Measurements from ENCODE around the gene SLC9A5. TPM values are rescaled to one million over a fixed set of nuclear protein-coding genes. Genes with fewer than 3 reads are reported as not detected.

Gene SLC9A5
- total RNA-seq, 1 experiment from 2014 or later, result 1.1 TPM

GRCh38 chr16:67227567-67227921, 21.2 kb upstream of the SLC9A5 start:
- intact Hi-C loops (cut with micrococcal nuclease), result no loop called here

GRCh38 chr16:67228034-67228785, 20.6 kb upstream of the SLC9A5 start:
- intact Hi-C loops (cut with micrococcal nuclease), result no loop called here
- Histone ChIP-seq H3K4me2 (ENCODE audit: low read length) (peak overlapping the region; percentile 84), H3K79me2 (ENCODE audit: low read length) (peaks cover 19% of the 10 kb centered on the region), H2AFZ (ENCODE audit: low read length) (no peak overlapping the region), H3K36me3 (ENCODE audit: low read depth, low read length) (peaks cover 18% of the 10 kb centered on the region; the same call in 1 of the 2 replicates), H3K27me3 (ENCODE audit: low read length) (no peaks in the 10 kb centered on the region), H3K4me1 (ENCODE audit: insufficient read depth, low read length) (peaks cover 12% of the 10 kb centered on the region; the same call in 1 of the 2 replicates), H4K20me1 (ENCODE audit: low read length) (no peaks in the 10 kb centered on the region), H3K9me2 (replicated peaks; ENCODE audit: low read length) (no peaks in the 10 kb centered on the region), H3K27ac (ENCODE audit: low read length) (no peak overlapping the region), H3K9me3 (ENCODE audit: low read length) (no peaks in the 10 kb centered on the region), H3K9ac (ENCODE audit: low read length) (no peak overlapping the region), H3F3A (ENCODE audit: low read length, unreplicated experiment) (no peaks in the 10 kb centered on the region), H3K4me3 (ENCODE audit: low read length) (peak overlapping the region; percentile 100)
- BruUV-seq (replicated peaks), result no TSS peak
- CTCF ChIA-PET, result interaction anchor here (1.7 kb wide), 1 partner anchor 16 kb away, joined by 5 read pairs; no protein-coding TSS in a partner anchor
- POLR2A ChIA-PET (ENCODE audit: unreplicated experiment), result no interaction called here
- TF ChIP-seq EZH2phosphoT487 (IDR thresholded peaks at IDR 0.05; ENCODE audit: borderline replicate concordance, low read length) (no peak), CTCF (conservative IDR thresholded peaks at IDR 0.05; ENCODE audit: low read depth, low read length) (no peak), EZH2 (IDR thresholded peaks at IDR 0.05; ENCODE audit: low read length, unreplicated experiment) (no peak)
- no peak for DNase-seq
- no peak for ATAC-seq

More at GRCh38 chr16:67227567-67227921, 21.2 kb upstream of the SLC9A5 start:
- Histone ChIP-seq H3K4me3 (ENCODE audit: low read length) (peak overlapping the region; percentile 100), H4K20me1 (ENCODE audit: low read length) (no peaks in the 10 kb centered on the region), H2AFZ (ENCODE audit: low read length) (peak overlapping the region; percentile 88; the same call in 1 of the 2 replicates), H3K79me2 (ENCODE audit: low read length) (peaks cover 19% of the 10 kb centered on the region), H3K9me2 (replicated peaks; ENCODE audit: low read length) (no peaks in the 10 kb centered on the region), H3K4me2 (ENCODE audit: low read length) (peak overlapping the region; percentile 84), H3K9me3 (ENCODE audit: low read length) (no peaks in the 10 kb centered on the region), H3K27ac (ENCODE audit: low read length) (peak overlapping the region; percentile 58; the same call in 1 of the 2 replicates), H3K27me3 (ENCODE audit: low read length) (no peaks in the 10 kb centered on the region), H3K4me1 (ENCODE audit: insufficient read depth, low read length) (peaks cover 12% of the 10 kb centered on the region; the same call in 1 of the 2 replicates), H3F3A (ENCODE audit: low read length, unreplicated experiment) (no peaks in the 10 kb centered on the region), H3K36me3 (ENCODE audit: low read depth, low read length) (peaks cover 18% of the 10 kb centered on the region; the same call in 1 of the 2 replicates), H3K9ac (ENCODE audit: low read length) (peak overlapping the region; percentile 94)
- ATAC-seq (no peak), DNase-seq (no peak)
- ChIA-PET CTCF (interaction anchor here (1.3 to 1.7 kb wide), 2 partner anchors 17 to 29 kb away, joined by 5 to 9 read pairs; partner anchors contain the start of gene ELMO3), POLR2A (ENCODE audit: unreplicated experiment) (interaction anchor here (0.6 kb wide), 1 partner anchor 20 kb away, joined by 3 read pairs; no protein-coding TSS in a partner anchor)
- no peak for TF ChIP-seq EZH2phosphoT487 (IDR thresholded peaks at IDR 0.05; ENCODE audit: borderline replicate concordance, low read length)
- TF ChIP-seq CTCF (conservative IDR thresholded peaks at IDR 0.05; ENCODE audit: low read depth, low read length), result no peak
- TF ChIP-seq EZH2 (IDR thresholded peaks at IDR 0.05; ENCODE audit: low read length, unreplicated experiment), result no peak
- BruUV-seq (replicated peaks), result no TSS peak

- H3K4me1 ChIP-seq (ENCODE audit: insufficient read depth, low read length), result peaks cover 12% of the 10 kb centered on the region; the same call in 1 of the 2 replicates
- H3K27ac ChIP-seq (ENCODE audit: low read length), result no peak overlapping the region
- H3K9ac ChIP-seq (ENCODE audit: low read length), result no peak overlapping the region
- no peaks in the 10 kb centered on the region for H3K27me3 ChIP-seq (ENCODE audit: low read length)
- BruUV-seq (replicated peaks), result no TSS peak
- H3K9me2 ChIP-seq (replicated peaks; ENCODE audit: low read length), result no peaks in the 10 kb centered on the region
- no peaks in the 10 kb centered on the region for H3K9me3 ChIP-seq (ENCODE audit: low read length)
- no peaks in the 10 kb centered on the region for H3F3A ChIP-seq (ENCODE audit: low read length, unreplicated experiment)
- no peak overlapping the region for H2AFZ ChIP-seq (ENCODE audit: low read length)
- ChIA-PET CTCF (no interaction called here), POLR2A (ENCODE audit: unreplicated experiment) (no interaction called here)
- intact Hi-C loops (cut with micrococcal nuclease), result no loop called here
- H3K4me3 ChIP-seq (ENCODE audit: low read length), result no peak overlapping the region
- ATAC-seq, result no peak
- peaks cover 18% of the 10 kb centered on the region; the same call in 1 of the 2 replicates for H3K36me3 ChIP-seq (ENCODE audit: low read depth, low read length)
- TF ChIP-seq CTCF (conservative IDR thresholded peaks at IDR 0.05; ENCODE audit: low read depth, low read length), result no peak
- TF ChIP-seq EZH2 (IDR thresholded peaks at IDR 0.05; ENCODE audit: low read length, unreplicated experiment), result no peak
- no peak for TF ChIP-seq EZH2phosphoT487 (IDR thresholded peaks at IDR 0.05; ENCODE audit: borderline replicate concordance, low read length)
- no peak overlapping the region for H3K4me2 ChIP-seq (ENCODE audit: low read length)
- H3K79me2 ChIP-seq (ENCODE audit: low read length), result peaks cover 19% of the 10 kb centered on the region
- no peak for DNase-seq
- H4K20me1 ChIP-seq (ENCODE audit: low read length), result no peaks in the 10 kb centered on the region
Measured at GRCh38 chr16:67228905-67229304, 19.9 kb upstream of the SLC9A5 start.

Data from PC-3 (cell line).